GM23248 (cell line): ENCODE measurements around the gene GRK3.
"Not testable (repeated sequence)": the region's sequence is repeated elsewhere in the genome, so short reads cannot be mapped to it uniquely, and the experiment has no call there.

ENCODE experiments used
- EZH2 ChIP-seq: fragments of 200-600 bp; sonication (generic); IDR thresholded peaks from 2 replicates; pipeline ENCODE4 v1.6.1; 2018; ENCODE audit warnings: antibody characterized with exemption, mild to moderate bottlenecking; ENCODE audit not compliant: insufficient read depth, poor library complexity, severe bottlenecking
- EZH2phosphoT487 ChIP-seq: fragments of 200-600 bp; sonication (generic); IDR thresholded peaks from 2 replicates; pipeline ENCODE4 v1.6.1; 2018; ENCODE audit warnings: antibody characterized with exemption, moderate library complexity, mild to moderate bottlenecking, low read depth; ENCODE audit not compliant: insufficient read depth

- not testable (repeated sequence) for TF ChIP-seq EZH2, EZH2phosphoT487
Measured at GRCh38 chr22:25613558-25613957, 49.1 kb downstream of the GRK3 start.
